Astrocyte (in vitro differentiated cells and primary cell): ENCODE measurements around the gene ALDH3B2. TPM values are rescaled to one million over a fixed set of nuclear protein-coding genes. Genes with fewer than 3 reads are reported as not detected.

Experiments
- DNase-seq: peaks from one replicate; pipeline ENCODE4 v3.0.0-alpha.2; 2010; ENCODE audit warnings: low read depth
- FAIRE-seq: peaks from 2 replicates; lab custom pipeline; 2011; peaks lifted over from hg19 to GRCh38; lab: Jason Lieb, UNC
- H2AFZ ChIP-seq: 2 replicates; pipeline ENCODE4 v1.6.0; 2012; ENCODE audit warnings: low read depth, low read length, inconsistent platforms
- H3K27ac ChIP-seq: 2 replicates; pipeline ENCODE4 v1.5.1; 2011; ENCODE audit warnings: low read depth, low read length, inconsistent platforms
- H3K27me3 ChIP-seq: 2 replicates; pipeline ENCODE4 v1.6.0; 2011; ENCODE audit warnings: low read length, inconsistent platforms; ENCODE audit not compliant: insufficient read depth
- H3K36me3 ChIP-seq: 2 replicates; pipeline ENCODE4 v1.5.1; 2011; ENCODE audit warnings: low read length, inconsistent platforms; ENCODE audit not compliant: insufficient read depth
- H3K4me1 ChIP-seq: 2 replicates; pipeline ENCODE4 v1.5.1; 2011; ENCODE audit warnings: low read length, inconsistent platforms; ENCODE audit not compliant: insufficient read depth
- H3K4me2 ChIP-seq: 2 replicates; pipeline ENCODE4 v1.6.0; 2012; ENCODE audit warnings: low read length, inconsistent platforms
- H3K4me3 ChIP-seq: 2 replicates; pipeline ENCODE4 v1.5.1; 2011; ENCODE audit warnings: low read depth, mild to moderate bottlenecking, low read length, inconsistent platforms; ENCODE audit not compliant: insufficient read depth
- H3K79me2 ChIP-seq: 2 replicates; pipeline ENCODE4 v1.6.0; 2012; ENCODE audit warnings: mild to moderate bottlenecking, low read length, inconsistent platforms; ENCODE audit not compliant: insufficient read depth
- H3K9ac ChIP-seq: 2 replicates; pipeline ENCODE4 v1.6.0; 2012; ENCODE audit warnings: mild to moderate bottlenecking, low read length, inconsistent platforms
- H3K9me3 ChIP-seq: 2 replicates; pipeline ENCODE4 v1.5.1; 2012; ENCODE audit warnings: low read depth, mild to moderate bottlenecking, low read length, inconsistent platforms; ENCODE audit not compliant: insufficient read depth
- H4K20me1 ChIP-seq: 2 replicates; pipeline ENCODE4 v1.6.0; 2012; ENCODE audit warnings: low read length, inconsistent platforms; ENCODE audit not compliant: insufficient read depth
- H3K27ac Mint-ChIP-seq: one replicate; pipeline ENCODE4 v1.8.0; 2021; ENCODE audit warnings: mild to moderate bottlenecking, mixed read lengths; ENCODE audit not compliant: unreplicated experiment
- H3K27me3 Mint-ChIP-seq: one replicate; pipeline ENCODE4 v1.8.0; 2021; ENCODE audit warnings: low read depth, mixed read lengths; ENCODE audit not compliant: unreplicated experiment
- H3K36me3 Mint-ChIP-seq: one replicate; pipeline ENCODE4 v1.8.0; 2021; ENCODE audit warnings: low read depth, mixed read lengths; ENCODE audit not compliant: unreplicated experiment
- H3K4me1 Mint-ChIP-seq: one replicate; pipeline ENCODE4 v1.8.0; 2021; ENCODE audit warnings: low read depth, mixed read lengths; ENCODE audit not compliant: unreplicated experiment
- H3K4me3 Mint-ChIP-seq: one replicate; pipeline ENCODE4 v1.8.0; 2021; ENCODE audit warnings: mild to moderate bottlenecking, moderate library complexity, mixed read lengths; ENCODE audit not compliant: unreplicated experiment
- H3K9me3 Mint-ChIP-seq: one replicate; pipeline ENCODE4 v1.8.0; 2021; ENCODE audit warnings: mild to moderate bottlenecking, mixed read lengths; ENCODE audit not compliant: unreplicated experiment
- CTCF ChIP-seq: IDR thresholded peaks from 2 replicates; pipeline ENCODE4 v1.5.1; 2011; ENCODE audit warnings: low read depth, mild to moderate bottlenecking, inconsistent platforms, low read length, moderate library complexity; ENCODE audit not compliant: insufficient read depth
- EZH2 ChIP-seq: IDR thresholded peaks from 2 replicates; pipeline ENCODE4 v1.6.1; 2012; ENCODE audit warnings: mild to moderate bottlenecking, low read length, inconsistent platforms; ENCODE audit not compliant: insufficient read depth
- total RNA-seq: library from RNA; stranded (reverse); gene quantifications from 2 replicates; pipeline ENCODE4 v1.2.1, GENCODE V29; 2021

Gene ALDH3B2
- total RNA-seq, 1 donor from 2014 or later: not detected

DNA sequence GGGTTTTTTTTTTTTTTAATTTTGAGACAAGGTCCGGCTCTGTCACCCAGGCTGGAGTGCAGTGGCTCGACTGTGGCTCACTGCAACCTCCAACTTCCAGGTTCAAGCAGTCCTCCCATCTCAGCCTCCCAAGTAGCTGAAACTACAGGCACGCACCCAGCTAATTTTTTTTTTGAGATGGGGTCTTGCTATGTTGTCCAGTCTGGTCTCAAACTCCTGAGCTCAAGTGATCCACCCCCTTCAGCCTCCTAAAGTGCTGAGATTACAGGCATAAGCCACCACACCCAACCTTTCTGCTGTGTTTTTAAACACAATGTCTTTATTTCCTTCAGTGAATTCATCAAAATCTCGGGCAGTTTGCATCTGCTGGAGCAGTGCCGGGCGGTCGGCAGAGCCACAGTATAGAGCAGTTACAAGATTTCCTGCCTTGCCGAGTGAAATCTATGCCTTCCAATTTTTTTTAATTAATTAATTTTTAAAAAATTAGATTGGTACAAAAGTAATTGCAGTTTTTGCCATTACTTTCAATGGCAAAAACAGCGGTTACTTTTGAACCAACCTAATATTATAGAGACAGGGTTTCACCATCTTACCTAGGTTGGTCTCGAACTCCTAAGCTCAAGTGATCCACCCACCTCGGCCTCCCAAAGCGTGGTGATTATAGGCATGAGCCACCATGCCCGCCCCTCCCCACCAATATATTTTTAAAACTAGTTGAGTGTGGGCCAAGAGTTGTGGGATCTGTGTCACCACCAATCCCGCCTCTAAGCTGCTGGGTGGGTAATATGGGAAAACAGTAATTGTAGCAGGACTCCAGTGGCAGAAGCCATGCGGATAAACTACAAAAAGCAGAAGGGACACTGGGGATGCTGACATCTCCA lies 21.2 kb downstream of the ALDH3B2 start:
- DNase-seq: no peak
- Histone ChIP-seq H3K4me3 (no peak overlapping the region), H3K36me3 (no peaks in the 10 kb centered on the region), H3K4me1 (no peaks in the 10 kb centered on the region), H3K27ac (no peak overlapping the region), H3K9me3 (peaks cover 3% of the 10 kb centered on the region), H3K4me2 (no peak overlapping the region), H2AFZ (no peak overlapping the region), H4K20me1 (no peaks in the 10 kb centered on the region), H3K27me3 (peaks cover 2% of the 10 kb centered on the region), H3K9ac (no peak overlapping the region), H3K79me2 (no peaks in the 10 kb centered on the region)
- H3K4me1 Mint-ChIP-seq: no peaks in the 10 kb centered on the region
- no peak overlapping the region for H3K27ac Mint-ChIP-seq
- peaks cover 2% of the 10 kb centered on the region for H3K9me3 Mint-ChIP-seq
- no peak for FAIRE-seq
- H3K36me3 Mint-ChIP-seq: no peaks in the 10 kb centered on the region
- TF ChIP-seq EZH2 (no peak), CTCF (no peak)
- H3K4me3 Mint-ChIP-seq: no peak overlapping the region
- H3K27me3 Mint-ChIP-seq: peaks cover 3% of the 10 kb centered on the region

DNA sequence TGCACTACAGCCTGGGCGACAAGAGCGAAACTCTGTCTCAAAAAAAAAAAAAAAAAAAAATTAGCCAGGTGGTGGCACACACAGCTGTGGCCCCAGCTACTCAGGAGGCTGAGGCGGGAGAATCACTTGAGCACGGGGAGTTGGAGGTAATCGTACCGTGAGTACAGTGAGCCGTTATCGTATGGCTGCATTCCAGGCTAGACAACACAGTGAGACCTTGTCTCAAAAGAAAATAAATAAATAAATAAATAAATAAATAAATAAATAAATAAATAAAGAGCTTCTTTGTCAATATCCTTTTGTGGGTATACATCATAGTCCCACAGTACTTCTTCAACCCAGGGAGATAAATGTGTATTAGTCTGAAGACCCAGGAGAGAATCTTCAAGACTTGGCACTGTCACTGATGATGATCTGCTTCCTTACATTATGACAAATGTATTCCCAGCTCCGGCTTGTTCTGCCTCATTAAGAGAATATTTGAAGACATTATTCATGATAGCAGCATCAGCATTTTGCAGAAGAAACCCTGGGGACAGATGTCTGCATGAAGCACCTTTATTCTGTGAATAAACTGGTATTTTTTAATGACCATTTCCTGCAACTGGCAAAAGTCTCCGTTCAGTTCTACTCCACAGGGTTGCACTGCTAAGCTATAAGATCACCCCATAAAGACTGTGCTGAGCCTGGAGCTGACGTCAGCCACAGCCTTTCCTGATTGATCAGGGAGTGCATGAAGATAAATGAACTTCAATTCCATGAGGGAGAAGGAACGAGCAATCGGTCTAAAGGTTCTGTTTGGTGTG lies 22.2 kb downstream of the ALDH3B2 start:
- Mint-ChIP-seq H3K36me3 (no peaks in the 10 kb centered on the region), H3K4me3 (no peak overlapping the region), H3K9me3 (peaks cover 2% of the 10 kb centered on the region), H3K27ac (no peak overlapping the region), H3K27me3 (peaks cover 10% of the 10 kb centered on the region), H3K4me1 (no peaks in the 10 kb centered on the region)
- Histone ChIP-seq H3K27ac (no peak overlapping the region), H2AFZ (no peak overlapping the region), H4K20me1 (no peaks in the 10 kb centered on the region), H3K79me2 (no peaks in the 10 kb centered on the region), H3K27me3 (peaks cover 2% of the 10 kb centered on the region), H3K36me3 (no peaks in the 10 kb centered on the region), H3K9ac (no peak overlapping the region), H3K9me3 (peaks cover 3% of the 10 kb centered on the region), H3K4me2 (no peak overlapping the region), H3K4me1 (no peaks in the 10 kb centered on the region), H3K4me3 (no peak overlapping the region)
- TF ChIP-seq CTCF (no peak), EZH2 (no peak)
- no peak for FAIRE-seq
- DNase-seq: no peak
